HG03039 (cell line): ENCODE measurements around the gene FAM13A.
A peak's percentile ranks its signal among the peaks of the same experiment; 100 is the strongest.

ENCODE experiments used
- ATAC-seq: cut with Tn5 transposase; IDR thresholded peaks from one replicate; pipeline ENCODE4 v1.9.1; 2021; ENCODE audit warnings: mild to moderate bottlenecking, moderate library complexity; ENCODE audit not compliant: unreplicated experiment

FAM13A gene

GRCh38 chr4:88754796-88755195 is 302.2 kb downstream of the FAM13A start:
- ATAC-seq = no peak

GRCh38 chr4:88753658-88754571 is 303.1 kb downstream of the FAM13A start:
- no peak for ATAC-seq

- ATAC-seq = no peak
Observed at GRCh38 chr4:88752754-88753153, 304.2 kb downstream of the FAM13A start.

- no peak for ATAC-seq
Observed at GRCh38 chr4:88752076-88752463, 304.9 kb downstream of the FAM13A start.

- no peak for ATAC-seq
Observed at GRCh38 chr4:88751258-88752075, 305.5 kb downstream of the FAM13A start.

GRCh38 chr4:88750369-88750768 is 306.6 kb downstream of the FAM13A start:
- ATAC-seq = no peak

GRCh38 chr4:88747351-88747750 is 309.6 kb downstream of the FAM13A start:
- ATAC-seq = no peak

- no peak for ATAC-seq
Observed at GRCh38 chr4:88746206-88746605, 310.8 kb downstream of the FAM13A start.

- ATAC-seq = no peak
Observed at GRCh38 chr4:88745581-88746163, 311.3 kb downstream of the FAM13A start.

- ATAC-seq = no peak
Observed at GRCh38 chr4:88745175-88745574, 311.8 kb downstream of the FAM13A start.

- ATAC-seq = no peak
Observed at GRCh38 chr4:88744609-88745008, 312.4 kb downstream of the FAM13A start.

GRCh38 chr4:88743696-88744095 is 313.3 kb downstream of the FAM13A start:
- ATAC-seq = no peak

- ATAC-seq = no peak
Observed at GRCh38 chr4:88742561-88742960, 314.4 kb downstream of the FAM13A start.

GRCh38 chr4:88738180-88738579 is 318.8 kb downstream of the FAM13A start:
- no peak for ATAC-seq

GRCh38 chr4:88737307-88737941 is 319.6 kb downstream of the FAM13A start:
- ATAC-seq = peak; percentile 76

GRCh38 chr4:88736264-88736663 is 320.7 kb downstream of the FAM13A start:
- ATAC-seq = peak; percentile 44

GRCh38 chr4:88735564-88735963 is 321.4 kb downstream of the FAM13A start:
- no peak for ATAC-seq

- ATAC-seq = no peak
Observed at GRCh38 chr4:88734403-88734949, 322.5 kb downstream of the FAM13A start.

GRCh38 chr4:88732714-88733368 is 324.1 kb downstream of the FAM13A start:
- ATAC-seq = no peak

GRCh38 chr4:88731381-88731780 is 325.6 kb downstream of the FAM13A start:
- ATAC-seq = no peak
